PC-3 (cell line): Measurements from ENCODE around the gene ARHGAP8. TPM values are rescaled to one million over a fixed set of nuclear protein-coding genes. Genes with fewer than 3 reads are reported as not detected.

Experiments used
- ATAC-seq: fragments of 200-7000 bp; cut with Tn5 transposase; 2 replicates; pipeline ENCODE4 v1.9.1; 2020; ENCODE audit warnings: mild to moderate bottlenecking, moderate library complexity
- BruUV-seq: library from RNA; stranded (reverse); fragments of 400-500 nt; replicated peaks from 2 replicates; lab custom pipeline; 2021; lab: Mats Ljungman, UMichigan
- CTCF ChIA-PET: fragments of 300-600 bp; sonication (Branson Sonifier 250); formaldehyde crosslinking; loops from one replicate; lab custom pipeline; 2022; ENCODE audit warnings: antibody characterized with exemption; lab: Charles Lee
- POLR2A ChIA-PET: fragments of 300-600 bp; sonication (Branson Sonifier 250); formaldehyde crosslinking; loops from one replicate; lab custom pipeline; 2022; ENCODE audit warnings: antibody characterized with exemption; ENCODE audit not compliant: unreplicated experiment; lab: Charles Lee
- DNase-seq: peaks from one replicate; pipeline ENCODE4 v3.0.0-alpha.2; 2015
- H2AFZ ChIP-seq: fragments of 300-600 bp; sonication (generic); 2 replicates; pipeline ENCODE4 v1.6.0; 2016; ENCODE audit warnings: antibody characterized with exemption, low read length
- H3F3A ChIP-seq: fragments of 300-600 bp; sonication (generic); one replicate; pipeline ENCODE4 v1.6.0; 2017; ENCODE audit warnings: antibody characterized with exemption, low read length, control low read depth, mild to moderate bottlenecking; ENCODE audit not compliant: unreplicated experiment
- H3K27ac ChIP-seq: fragments of 300-600 bp; sonication (generic); 2 replicates; pipeline ENCODE4 v1.5.1; 2016; ENCODE audit warnings: mild to moderate bottlenecking, low read length
- H3K27me3 ChIP-seq: fragments of 300-600 bp; sonication (generic); 2 replicates; pipeline ENCODE4 v1.6.1; 2016; ENCODE audit warnings: low read length, mixed read lengths
- H3K36me3 ChIP-seq: fragments of 300-600 bp; sonication (generic); 2 replicates; pipeline ENCODE4 v1.6.1; 2016; ENCODE audit warnings: low read depth, mixed run types, low read length, mixed read lengths
- H3K4me1 ChIP-seq: fragments of 300-600 bp; sonication (generic); 2 replicates; pipeline ENCODE4 v1.5.1; 2016; ENCODE audit warnings: low read length; ENCODE audit not compliant: insufficient read depth
- H3K4me2 ChIP-seq: fragments of 300-600 bp; sonication (generic); 2 replicates; pipeline ENCODE4 v1.6.0; 2016; ENCODE audit warnings: low read length
- H3K4me3 ChIP-seq: fragments of 300-600 bp; sonication (generic); 2 replicates; pipeline ENCODE4 v1.5.1; 2016; ENCODE audit warnings: mild to moderate bottlenecking, low read length, mixed read lengths
- H3K79me2 ChIP-seq: fragments of 300-600 bp; sonication (generic); 2 replicates; pipeline ENCODE4 v1.6.1; 2017; ENCODE audit warnings: low read length, mixed read lengths
- H3K9ac ChIP-seq: fragments of 300-600 bp; sonication (generic); 2 replicates; pipeline ENCODE4 v1.6.0; 2016; ENCODE audit warnings: mild to moderate bottlenecking, low read length
- H3K9me2 ChIP-seq: fragments of 300-600 bp; sonication (generic); replicated peaks from 2 replicates; pipeline ENCODE4 v1.6.1; 2016; ENCODE audit warnings: mixed run types, low read length, mixed read lengths
- H3K9me3 ChIP-seq: fragments of 300-600 bp; sonication (generic); 2 replicates; pipeline ENCODE4 v1.6.1; 2016; ENCODE audit warnings: low read length, mixed read lengths
- H4K20me1 ChIP-seq: fragments of 300-600 bp; sonication (generic); 2 replicates; pipeline ENCODE4 v1.6.1; 2016; ENCODE audit warnings: low read length, mixed read lengths
- EZH2 ChIP-seq: fragments of 300-600 bp; sonication (generic); IDR thresholded peaks from one replicate; pipeline ENCODE4 v1.6.1; 2017; ENCODE audit warnings: antibody characterized with exemption, mild to moderate bottlenecking, low read length; ENCODE audit not compliant: unreplicated experiment
- EZH2phosphoT487 ChIP-seq: fragments of 300-600 bp; sonication (generic); IDR thresholded peaks from 2 replicates; pipeline ENCODE4 v1.6.1; 2018; ENCODE audit warnings: mild to moderate bottlenecking, antibody characterized with exemption, low read length, borderline replicate concordance
- intact Hi-C: fragments of 100-400 bp; cut with micrococcal nuclease; formaldehyde crosslinking; loops from 2 replicates; pipeline ENCODE4 v1.9.0; 2023
- total RNA-seq: library from RNA; depleted of rRNA; stranded (reverse); fragments of >200 nt; gene quantifications from 2 replicates; pipeline ENCODE4 v1.2.3, GENCODE V29; 2014
- TF ChIP-seq, protein P1 (sequence below): fragments of 300-600 bp; sonication (generic); conservative IDR thresholded peaks from 2 replicates; pipeline ENCODE4 v1.5.1; 2017; ENCODE audit warnings: antibody characterized with exemption, low read depth, mild to moderate bottlenecking, low read length

The ARHGAP8 gene
- total RNA-seq, 1 experiment from 2014 or later: 30.9 TPM

DNA sequence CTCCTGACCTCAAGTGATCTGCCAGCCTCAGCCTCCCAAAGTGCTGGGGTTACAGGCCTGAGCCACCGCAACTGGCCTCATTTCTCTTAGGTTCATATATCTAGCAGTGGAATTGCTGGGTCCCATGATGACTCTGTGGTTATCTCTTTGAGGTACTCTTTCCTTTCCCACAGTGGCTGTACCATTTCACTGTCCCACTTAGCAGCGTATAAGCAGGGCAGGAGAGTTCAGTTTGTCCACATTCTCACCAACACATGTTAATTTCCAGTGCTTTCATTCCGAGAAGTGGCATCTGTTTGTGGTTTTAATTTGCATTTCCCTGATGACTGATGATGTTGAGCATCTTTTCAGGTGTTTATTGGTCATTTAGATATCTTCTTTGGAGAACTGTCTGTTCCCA lies 34.0 kb upstream of the ARHGAP8 start:
- Histone ChIP-seq H3K4me2 (no peak overlapping the region), H3K27ac (no peak overlapping the region), H3F3A (no peaks in the 10 kb centered on the region), H3K36me3 (no peaks in the 10 kb centered on the region), H3K9ac (no peak overlapping the region), H3K9me2 (no peaks in the 10 kb centered on the region), H4K20me1 (no peaks in the 10 kb centered on the region), H3K4me1 (no peaks in the 10 kb centered on the region), H3K9me3 (no peaks in the 10 kb centered on the region), H3K4me3 (no peak overlapping the region), H3K27me3 (no peaks in the 10 kb centered on the region), H2AFZ (no peak overlapping the region), H3K79me2 (no peaks in the 10 kb centered on the region)
- CTCF ChIA-PET: interaction anchor here (0.6 kb wide), 2 partner anchors 14 to 34 kb away, joined by 3 read pairs; no protein-coding TSS in a partner anchor
- POLR2A ChIA-PET: no interaction called here
- no TSS peak for BruUV-seq
- ATAC-seq (no peak), DNase-seq (no peak)
- no peak for TF ChIP-seq EZH2
- TF ChIP-seq EZH2phosphoT487: no peak
- TF ChIP-seq, protein P1, sequence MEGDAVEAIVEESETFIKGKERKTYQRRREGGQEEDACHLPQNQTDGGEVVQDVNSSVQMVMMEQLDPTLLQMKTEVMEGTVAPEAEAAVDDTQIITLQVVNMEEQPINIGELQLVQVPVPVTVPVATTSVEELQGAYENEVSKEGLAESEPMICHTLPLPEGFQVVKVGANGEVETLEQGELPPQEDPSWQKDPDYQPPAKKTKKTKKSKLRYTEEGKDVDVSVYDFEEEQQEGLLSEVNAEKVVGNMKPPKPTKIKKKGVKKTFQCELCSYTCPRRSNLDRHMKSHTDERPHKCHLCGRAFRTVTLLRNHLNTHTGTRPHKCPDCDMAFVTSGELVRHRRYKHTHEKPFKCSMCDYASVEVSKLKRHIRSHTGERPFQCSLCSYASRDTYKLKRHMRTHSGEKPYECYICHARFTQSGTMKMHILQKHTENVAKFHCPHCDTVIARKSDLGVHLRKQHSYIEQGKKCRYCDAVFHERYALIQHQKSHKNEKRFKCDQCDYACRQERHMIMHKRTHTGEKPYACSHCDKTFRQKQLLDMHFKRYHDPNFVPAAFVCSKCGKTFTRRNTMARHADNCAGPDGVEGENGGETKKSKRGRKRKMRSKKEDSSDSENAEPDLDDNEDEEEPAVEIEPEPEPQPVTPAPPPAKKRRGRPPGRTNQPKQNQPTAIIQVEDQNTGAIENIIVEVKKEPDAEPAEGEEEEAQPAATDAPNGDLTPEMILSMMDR: no peak
- intact Hi-C loops: no loop called here

GRCh38 chr22:44719586-44720368 lies 32.6 kb upstream of the ARHGAP8 start:
- intact Hi-C loops: no loop called here
- no TSS peak for BruUV-seq
- Histone ChIP-seq H2AFZ (no peak overlapping the region), H3K4me2 (no peak overlapping the region), H3K79me2 (no peaks in the 10 kb centered on the region), H3K4me3 (no peak overlapping the region), H3K9ac (no peak overlapping the region), H3K36me3 (no peaks in the 10 kb centered on the region), H3K9me2 (no peaks in the 10 kb centered on the region), H3K27ac (no peak overlapping the region), H3K27me3 (no peaks in the 10 kb centered on the region), H3K4me1 (no peaks in the 10 kb centered on the region), H3F3A (no peaks in the 10 kb centered on the region), H4K20me1 (no peaks in the 10 kb centered on the region), H3K9me3 (no peaks in the 10 kb centered on the region)
- TF ChIP-seq EZH2phosphoT487 (no peak), EZH2 (no peak)
- TF ChIP-seq, protein P1: no peak
- ChIA-PET POLR2A (no interaction called here), CTCF (no interaction called here)
- DNase-seq: no peak
- no peak for ATAC-seq

- intact Hi-C loops: no loop called here
- Histone ChIP-seq H3K27ac (no peak overlapping the region), H2AFZ (no peak overlapping the region), H3K79me2 (no peaks in the 10 kb centered on the region), H3F3A (no peaks in the 10 kb centered on the region), H3K36me3 (no peaks in the 10 kb centered on the region), H3K4me3 (no peak overlapping the region), H3K9ac (no peak overlapping the region), H3K27me3 (no peaks in the 10 kb centered on the region), H3K4me1 (no peaks in the 10 kb centered on the region), H3K9me2 (no peaks in the 10 kb centered on the region), H4K20me1 (no peaks in the 10 kb centered on the region), H3K4me2 (no peak overlapping the region), H3K9me3 (no peaks in the 10 kb centered on the region)
- no TSS peak for BruUV-seq
- POLR2A ChIA-PET: no interaction called here
- DNase-seq (no peak), ATAC-seq (no peak)
- TF ChIP-seq EZH2: no peak
- TF ChIP-seq, protein P1: no peak
- no peak for TF ChIP-seq EZH2phosphoT487
- CTCF ChIA-PET: no interaction called here
Measured at GRCh38 chr22:44721213-44721612, 31.2 kb upstream of the ARHGAP8 start.
